GM19025 (cell line): ENCODE results near the gene ANKS1A.

Experiments
- ATAC-seq: cut with Tn5 transposase; IDR thresholded peaks from one replicate; pipeline ENCODE4 v1.9.1; 2021; ENCODE audit warnings: mild to moderate bottlenecking, low read depth, moderate library complexity; ENCODE audit not compliant: unreplicated experiment

ANKS1A gene

GRCh38 chr6:35078896-35079295, 189.8 kb downstream of the ANKS1A start:
- ATAC-seq: no peak

GRCh38 chr6:35079311-35080000, 190.4 kb downstream of the ANKS1A start:
- no peak for ATAC-seq

- ATAC-seq: no peak
Measured at GRCh38 chr6:35080016-35080680, 191.1 kb downstream of the ANKS1A start.

- no peak for ATAC-seq
Measured at GRCh38 chr6:35080821-35081425, 191.9 kb downstream of the ANKS1A start.

- ATAC-seq: no peak
Measured at GRCh38 chr6:35081426-35081851, 192.4 kb downstream of the ANKS1A start.

- no peak for ATAC-seq
Measured at GRCh38 chr6:35082046-35082732, 193.1 kb downstream of the ANKS1A start.

GRCh38 chr6:35082733-35083403, 193.8 kb downstream of the ANKS1A start:
- ATAC-seq: no peak

- ATAC-seq: no peak
Measured at GRCh38 chr6:35083507-35083906, 194.5 kb downstream of the ANKS1A start.

- ATAC-seq: no peak
Measured at GRCh38 chr6:35084041-35084491, 195.0 kb downstream of the ANKS1A start.

GRCh38 chr6:35084511-35085203, 195.6 kb downstream of the ANKS1A start:
- ATAC-seq: no peak

- no peak for ATAC-seq
Measured at GRCh38 chr6:35085359-35086281, 196.6 kb downstream of the ANKS1A start.

- ATAC-seq: no peak
Measured at GRCh38 chr6:35086282-35086632, 197.2 kb downstream of the ANKS1A start.

- ATAC-seq: no peak
Measured at GRCh38 chr6:35086636-35087360, 197.7 kb downstream of the ANKS1A start.

- ATAC-seq: no peak
Measured at GRCh38 chr6:35087361-35088280, 198.6 kb downstream of the ANKS1A start.

- ATAC-seq: no peak
Measured at GRCh38 chr6:35088281-35089215, 199.5 kb downstream of the ANKS1A start.

- no peak for ATAC-seq
Measured at GRCh38 chr6:35089216-35089934, 200.3 kb downstream of the ANKS1A start.
